ENCODE measurements around the gene GRID2. TPM values are rescaled to one million over a fixed set of nuclear protein-coding genes. Genes with fewer than 3 reads are reported as not detected.

The GRID2 gene
- total and polyA plus RNA-seq, 2 of the 4 experiments (the other 2 are of a cell fraction): under 0.01 TPM; not detected in 1

GRCh38 chr4:93031431-93032098, 727.8 kb downstream of the GRID2 start:
- dilution Hi-C loops (cut with HindIII; ENCODE audit: low sequenced_read_pairs, unreplicated experiment): no loop called here

More at GRCh38 chr4:93031431-93032098, 727.8 kb downstream of the GRID2 start:
- intact Hi-C loops (cut with micrococcal nuclease): no loop called here
- Histone ChIP-seq H2BK15ac (ENCODE audit: low read depth, low read length) (no peak overlapping the region), H2BK20ac (ENCODE audit: low read depth, low read length) (no peak overlapping the region), H3K4me3 (ENCODE audit: insufficient read depth, low read depth, low read length) (no peak overlapping the region), H3K27me3 (ENCODE audit: control insufficient read depth, insufficient read depth, low read length) (no peaks in the 10 kb centered on the region), H4K5ac (ENCODE audit: low read depth, low read length) (no peak overlapping the region), H3K4ac (ENCODE audit: low read depth, low read length) (no peak overlapping the region), H3K4me1 (ENCODE audit: control insufficient read depth, insufficient read depth, low read length) (no peaks in the 10 kb centered on the region), H4K8ac (ENCODE audit: low read depth in 2 of 2, low read length in 2 of 2) (no peak overlapping the region), H2AFZ (replicated peaks; ENCODE audit: low read length, poor library complexity) (no peak overlapping the region), H4K20me1 (ENCODE audit: insufficient read depth, low read length) (no peaks in the 10 kb centered on the region), H4K91ac (ENCODE audit: insufficient read depth, low read depth, low read length) (no peak overlapping the region), H2BK5ac (ENCODE audit: low read depth, low read length, poor library complexity, severe bottlenecking) (no peak overlapping the region), H3K36me3 (ENCODE audit: control insufficient read depth, insufficient read depth, low read length) (no peaks in the 10 kb centered on the region), H3K18ac (ENCODE audit: low read depth, low read length) (no peak overlapping the region), H2BK120ac (ENCODE audit: low read depth, low read length) (no peak overlapping the region), H2AK9ac (replicated peaks; ENCODE audit: low read depth, low read length, poor library complexity) (no peak overlapping the region), H3K9me1 (ENCODE audit: insufficient read depth, low read length) (no peaks in the 10 kb centered on the region), H2AK5ac (ENCODE audit: low read depth, low read length) (no peak overlapping the region), H3K9ac (ENCODE audit: low read depth, low read length) (no peak overlapping the region), H3K9me3 (ENCODE audit: control insufficient read depth, insufficient read depth, low read length) (no peaks in the 10 kb centered on the region), H3K79me1 (ENCODE audit: low read depth in 1 of 2, low read length in 2 of 2) (no peaks in the 10 kb centered on the region), H3K4me2 (ENCODE audit: low read depth, low read length) (no peak overlapping the region), H3K27ac (ENCODE audit: insufficient read depth, low read length) (no peak overlapping the region), H3K14ac (replicated peaks; ENCODE audit: low read depth, low read length) (no peak overlapping the region), H3K56ac (ENCODE audit: extremely low read depth, insufficient read depth, low read length) (no peak overlapping the region), H3K23ac (ENCODE audit: low read depth, low read length) (no peak overlapping the region)
- no TSS peak for BruUV-seq (replicated peaks)
- POLR2A ChIA-PET (ENCODE audit: unreplicated experiment): no interaction called here
- DNase-seq (no peak), ATAC-seq (ENCODE audit: low read depth) (no peak)
- in situ Hi-C loops (cut with MboI; ENCODE audit: low sequenced_read_pairs): no loop called here
- no peak for TF ChIP-seq FOS (IDR thresholded peaks at IDR 0.05; ENCODE audit: low read depth, low read length)
- TF ChIP-seq RAD21 (IDR thresholded peaks at IDR 0.05; ENCODE audit: low read length): no peak
- no CpG with 5 or more reads among the region's 2 CpGs for WGBS, 2 experiments (ENCODE audit: extremely low coverage in 2 of 2, insufficient read length in 1 of 2)
- CTCF ChIA-PET: interaction anchor here (0.7 kb wide), 1 partner anchor 200 kb away, joined by 6 read pairs; no protein-coding TSS in a partner anchor
